SH-SY5Y (cell line): Measurements from ENCODE around the gene EHD3.

Experiments
- GATA2 ChIP-seq: IDR thresholded peaks from 2 replicates; pipeline ENCODE4 v1.6.1; 2011; ENCODE audit warnings: mild to moderate bottlenecking, low read depth, low read length
- GATA3 ChIP-seq: IDR thresholded peaks from 2 replicates; pipeline ENCODE4 v1.6.1; 2011; ENCODE audit warnings: low read depth, mild to moderate bottlenecking, low read length, moderate library complexity

DNA sequence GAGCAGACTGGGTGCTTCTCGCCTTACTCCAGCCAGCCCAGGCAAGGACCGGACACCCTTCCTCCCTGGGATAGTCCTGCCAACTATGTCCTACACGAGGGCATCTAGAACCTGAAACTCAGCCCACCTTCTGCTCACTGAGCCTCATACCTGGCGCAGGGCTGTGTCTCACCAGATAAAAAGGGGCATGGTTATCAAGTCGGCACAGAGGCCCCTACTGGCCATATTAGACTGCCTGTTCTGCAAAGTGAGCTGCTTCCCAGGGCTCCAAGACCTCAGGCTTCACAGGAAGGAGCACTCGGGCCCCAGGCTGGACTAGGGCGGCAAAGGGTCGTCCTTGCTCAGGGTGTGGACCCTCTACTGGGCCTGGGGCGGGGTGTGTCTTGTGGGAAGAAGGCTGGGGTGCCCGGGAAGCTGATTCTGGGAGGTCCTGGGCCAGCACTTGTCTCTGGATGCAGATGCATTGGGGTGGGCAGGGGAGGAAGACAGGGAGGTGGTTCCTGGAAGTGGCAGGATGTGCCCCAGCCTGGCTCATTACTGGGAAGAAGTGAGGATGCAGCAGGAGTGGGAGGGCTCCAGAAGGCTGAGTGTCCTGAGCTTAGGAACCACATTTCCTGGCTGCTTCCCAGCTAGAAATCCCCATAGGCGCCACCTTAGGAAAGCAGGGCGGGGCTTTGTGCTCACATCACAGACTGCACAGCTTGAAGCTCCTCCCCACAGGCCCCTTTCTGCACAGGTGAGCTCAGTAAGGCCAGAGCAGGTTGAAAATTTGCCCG, 19.6 kb downstream of the EHD3 start:
- no peak for TF ChIP-seq GATA2
- no peak for TF ChIP-seq GATA3
